GM21423 (cell line): ENCODE measurements around the gene ARGFX.
"Not testable (repeated sequence)": the region's sequence is repeated elsewhere in the genome, so short reads cannot be mapped to it uniquely, and the experiment has no call there.

Experiments
- ATAC-seq: cut with Tn5 transposase; IDR thresholded peaks from one replicate; pipeline ENCODE4 v1.9.1; 2021; ENCODE audit warnings: mild to moderate bottlenecking, moderate library complexity; ENCODE audit not compliant: unreplicated experiment

Gene ARGFX

DNA sequence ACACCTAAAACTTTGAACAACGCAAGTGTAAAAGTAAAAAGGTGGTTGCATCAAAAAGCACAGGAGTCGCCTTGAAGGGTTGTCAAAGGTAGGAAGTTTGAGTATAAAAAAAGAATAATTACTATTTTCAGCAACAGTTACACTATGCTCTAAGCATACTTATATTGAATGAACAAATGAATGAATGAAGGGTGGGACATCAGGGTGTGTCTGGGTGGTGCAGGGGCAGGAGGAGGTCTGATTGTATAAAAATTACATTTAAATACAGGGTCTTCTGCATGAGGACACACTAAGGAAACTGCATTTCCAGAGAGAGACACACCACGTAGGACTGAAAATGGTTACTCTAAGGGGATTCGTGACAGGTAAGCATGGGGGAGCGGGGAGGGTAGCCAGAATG, at the start of gene ARGFX:
Gene ARGFX (plus strand): TSS at position 301 of the 400 bp plus-strand sequence. CDS start 2,765 bp downstream, outside the sequence.
- ATAC-seq = no peak

- ATAC-seq = no peak
Observed at GRCh38 chr3:121517953-121518655, 49.6 kb upstream of the ARGFX start.

GRCh38 chr3:121520510-121520909, 47.2 kb upstream of the ARGFX start:
- no peak for ATAC-seq

DNA sequence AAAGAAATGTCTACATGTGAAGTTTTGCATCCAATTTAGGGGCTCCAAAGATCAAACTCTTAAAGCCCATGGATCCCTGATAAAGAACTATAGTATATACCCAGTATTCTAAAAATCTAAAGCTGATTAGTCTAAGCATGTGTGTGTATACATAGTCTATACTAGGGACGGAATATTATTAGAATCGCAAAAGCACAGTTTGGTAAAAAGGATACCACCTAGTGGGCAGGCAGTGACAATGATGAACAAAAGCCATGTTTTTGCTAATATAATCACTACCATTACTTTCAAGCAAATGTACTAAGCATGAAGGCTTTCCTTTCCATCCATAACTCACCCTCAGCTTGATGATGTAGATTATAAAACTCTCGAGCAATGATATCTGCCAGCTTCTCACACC, 38.4 kb upstream of the ARGFX start:
- ATAC-seq = no peak

DNA sequence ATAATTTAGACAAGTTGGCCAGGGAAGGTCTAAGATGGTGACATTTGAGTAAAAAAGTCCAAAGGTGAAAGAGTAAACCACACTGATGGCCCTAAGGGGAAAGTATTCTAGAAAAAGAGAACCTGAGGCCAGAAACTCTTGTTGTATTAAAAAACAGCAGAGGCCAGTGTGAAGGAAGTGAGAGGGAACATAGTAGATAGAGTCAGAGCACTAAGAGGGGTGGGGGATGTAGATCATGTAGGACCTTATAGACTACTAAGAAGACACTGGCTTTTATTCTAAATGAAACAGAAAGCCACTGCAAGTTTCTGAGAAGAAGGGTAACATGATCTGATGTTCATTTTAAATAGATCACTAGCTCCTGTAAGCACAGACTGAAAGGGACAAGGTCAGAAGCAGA, 36.5 kb upstream of the ARGFX start:
- ATAC-seq = no peak

- ATAC-seq = no peak
Observed at GRCh38 chr3:121542924-121543323, 24.8 kb upstream of the ARGFX start.

GRCh38 chr3:121545049-121545573, 22.6 kb upstream of the ARGFX start:
- no peak for ATAC-seq

DNA sequence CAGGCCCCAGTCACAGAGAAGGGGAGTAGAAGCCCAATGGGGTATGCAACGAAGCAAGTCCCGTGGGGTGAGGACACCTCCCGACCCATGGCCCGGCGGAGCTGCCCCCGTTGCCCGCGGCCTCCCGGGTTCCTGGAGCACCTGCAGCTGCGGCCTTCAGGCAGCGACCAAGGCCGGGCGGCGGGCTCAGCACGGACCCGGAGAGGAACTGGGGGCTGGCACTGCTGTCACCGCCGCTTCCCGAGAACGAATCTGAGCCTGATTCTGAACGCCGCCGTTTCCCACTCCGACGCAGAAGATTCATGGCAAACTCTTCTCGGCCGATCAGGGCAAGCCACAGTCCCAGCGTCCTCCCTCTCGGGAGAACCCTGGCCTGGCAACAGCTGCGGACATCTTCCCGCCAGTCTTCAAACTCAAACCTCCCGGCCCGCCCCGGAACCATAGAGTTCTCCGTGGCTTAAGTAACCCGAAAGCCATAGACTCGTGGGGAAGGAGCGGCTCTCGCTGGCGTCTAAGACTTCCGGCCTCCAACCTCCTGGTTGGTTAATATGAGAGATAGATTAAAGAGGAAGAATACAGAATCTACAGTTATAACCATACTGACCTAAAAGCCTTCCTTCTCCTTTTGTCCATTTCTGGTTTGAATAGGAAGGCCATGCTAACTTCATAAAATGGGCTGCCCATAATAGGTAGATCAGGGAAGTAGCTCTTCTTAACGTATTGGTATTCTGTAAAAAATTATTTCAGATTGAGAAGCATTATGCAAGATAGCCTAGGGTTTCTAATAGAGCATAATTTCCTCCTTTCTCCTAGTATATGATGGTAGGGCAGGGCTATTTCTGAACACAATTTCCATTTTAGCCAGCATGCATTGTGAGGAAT, 21.9 kb upstream of the ARGFX start, which contains the start of gene POLQ:
Gene POLQ (minus strand): TSS at position 415 of the 882 bp plus-strand sequence. CDS start 111 bp downstream, at position 304.
- ATAC-seq = peak; percentile 83

- ATAC-seq = no peak
Observed at GRCh38 chr3:121552379-121552778, 15.4 kb upstream of the ARGFX start.

GRCh38 chr3:121552797-121553196, 15.0 kb upstream of the ARGFX start:
- no peak for ATAC-seq

DNA sequence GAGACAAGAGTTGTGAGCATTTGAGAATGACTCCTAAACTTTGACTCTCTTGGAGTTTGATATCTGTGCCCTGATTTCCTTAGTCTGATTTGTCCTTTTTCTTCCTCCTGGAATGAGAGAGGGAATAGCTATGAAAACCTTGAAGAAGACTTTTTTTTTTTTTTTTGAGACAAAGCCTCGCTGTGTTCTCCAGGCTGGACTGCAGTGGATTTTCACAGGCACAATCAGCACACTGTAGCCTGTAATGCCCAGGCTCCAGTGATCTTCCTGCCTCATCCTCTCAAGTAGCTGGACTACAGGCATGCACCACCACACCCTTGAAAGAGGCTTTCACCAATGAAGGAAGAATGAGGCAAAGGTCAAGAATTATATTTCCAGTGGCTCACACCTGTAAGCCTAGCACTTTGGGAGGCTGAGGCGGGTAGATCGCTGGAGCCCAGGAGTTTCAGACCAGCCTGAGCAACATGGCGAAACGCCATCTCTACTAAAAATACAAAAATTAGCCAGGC, 10.3 kb upstream of the ARGFX start:
- no peak for ATAC-seq

DNA sequence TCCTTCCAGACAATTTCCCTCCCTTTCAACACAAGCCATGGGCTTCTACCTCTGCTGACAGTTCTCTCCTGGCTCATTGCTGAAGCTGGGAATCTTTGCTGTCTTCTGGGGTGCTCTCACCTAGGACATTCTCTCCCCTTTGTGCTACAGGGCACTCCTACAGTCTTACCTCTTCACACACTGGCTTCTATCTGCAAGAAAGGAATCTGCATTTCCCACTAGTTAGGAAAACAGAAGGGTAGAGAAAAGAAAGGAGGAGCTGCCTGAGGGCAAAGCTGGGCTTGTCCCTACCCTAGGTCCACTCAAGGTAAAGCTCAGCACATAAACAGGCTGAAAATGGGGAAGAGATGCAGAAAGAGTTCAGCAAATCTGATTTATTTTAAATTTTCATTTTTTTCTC, 5.6 kb upstream of the ARGFX start:
- ATAC-seq = no peak

- ATAC-seq = no peak
Observed at GRCh38 chr3:121566773-121567172, 976 bp upstream of the ARGFX start.

GRCh38 chr3:121574449-121574848, 6.7 kb downstream of the ARGFX start:
- no peak for ATAC-seq

- ATAC-seq = no peak
Observed at GRCh38 chr3:121581691-121582090, 13.9 kb downstream of the ARGFX start.

- no peak for ATAC-seq
Observed at GRCh38 chr3:121584418-121584817, 16.7 kb downstream of the ARGFX start.

- no peak for ATAC-seq
Observed at GRCh38 chr3:121592856-121593702, 25.3 kb downstream of the ARGFX start, which contains the start of gene FBXO40. FBXO40 (plus strand) TSS chr3:121593379; CDS start chr3:121620576, 27,197 bp downstream.

- ATAC-seq = not testable (repeated sequence)
Observed at GRCh38 chr3:121593806-121594205, 26.1 kb downstream of the ARGFX start.

DNA sequence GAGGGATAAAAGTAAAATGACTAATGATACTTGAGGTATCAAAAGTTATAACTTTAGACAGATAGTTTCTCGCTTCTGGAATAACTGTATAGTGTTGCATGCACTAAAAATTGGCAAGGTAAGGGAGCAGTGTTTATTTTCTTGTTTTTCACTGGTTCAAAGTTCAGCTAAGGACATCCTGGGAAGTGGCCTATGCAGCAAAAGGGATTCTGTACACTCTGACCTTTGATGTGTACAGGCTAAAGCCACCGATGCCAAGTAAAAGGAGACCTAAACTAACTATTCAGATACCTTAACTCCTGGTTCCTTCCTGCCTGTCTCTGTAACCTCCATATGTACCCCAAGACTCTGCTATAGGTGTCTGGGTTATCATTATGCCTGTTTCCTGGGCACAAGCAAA, 27.1 kb downstream of the ARGFX start:
- no peak for ATAC-seq

GRCh38 chr3:121595765-121596406, 28.1 kb downstream of the ARGFX start:
- no peak for ATAC-seq
